ENCODE results near the gene GATB.

DNA sequence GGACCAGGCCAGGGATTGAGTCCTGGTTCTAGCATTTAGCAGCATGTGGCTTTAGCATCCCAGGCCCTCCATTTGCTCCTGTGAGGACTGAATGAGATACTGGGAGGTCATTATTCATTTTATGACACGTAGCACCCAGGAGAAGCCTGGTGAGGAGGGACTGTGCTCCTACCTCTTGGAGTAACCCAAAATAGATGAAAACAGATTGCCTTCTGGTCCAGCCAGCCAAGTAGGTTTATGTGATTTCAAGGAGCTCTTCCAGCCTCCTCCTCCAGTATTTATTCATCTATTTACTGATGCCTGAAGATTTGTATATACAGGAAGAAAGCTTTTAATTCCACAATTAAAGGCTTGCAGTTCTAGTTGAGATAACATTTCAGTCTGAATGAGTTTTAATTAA, 109.3 kb downstream of the GATB start:
- no peak for TF ChIP-seq POLR2A (IDR thresholded peaks at IDR 0.05)
- TF ChIP-seq, protein P1, sequence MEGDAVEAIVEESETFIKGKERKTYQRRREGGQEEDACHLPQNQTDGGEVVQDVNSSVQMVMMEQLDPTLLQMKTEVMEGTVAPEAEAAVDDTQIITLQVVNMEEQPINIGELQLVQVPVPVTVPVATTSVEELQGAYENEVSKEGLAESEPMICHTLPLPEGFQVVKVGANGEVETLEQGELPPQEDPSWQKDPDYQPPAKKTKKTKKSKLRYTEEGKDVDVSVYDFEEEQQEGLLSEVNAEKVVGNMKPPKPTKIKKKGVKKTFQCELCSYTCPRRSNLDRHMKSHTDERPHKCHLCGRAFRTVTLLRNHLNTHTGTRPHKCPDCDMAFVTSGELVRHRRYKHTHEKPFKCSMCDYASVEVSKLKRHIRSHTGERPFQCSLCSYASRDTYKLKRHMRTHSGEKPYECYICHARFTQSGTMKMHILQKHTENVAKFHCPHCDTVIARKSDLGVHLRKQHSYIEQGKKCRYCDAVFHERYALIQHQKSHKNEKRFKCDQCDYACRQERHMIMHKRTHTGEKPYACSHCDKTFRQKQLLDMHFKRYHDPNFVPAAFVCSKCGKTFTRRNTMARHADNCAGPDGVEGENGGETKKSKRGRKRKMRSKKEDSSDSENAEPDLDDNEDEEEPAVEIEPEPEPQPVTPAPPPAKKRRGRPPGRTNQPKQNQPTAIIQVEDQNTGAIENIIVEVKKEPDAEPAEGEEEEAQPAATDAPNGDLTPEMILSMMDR (IDR thresholded peaks at IDR 0.05): no peak

Data from adrenal gland (tissue), 5 donors.